ENCODE measurements around the gene AFAP1L1.

The AFAP1L1 gene

DNA sequence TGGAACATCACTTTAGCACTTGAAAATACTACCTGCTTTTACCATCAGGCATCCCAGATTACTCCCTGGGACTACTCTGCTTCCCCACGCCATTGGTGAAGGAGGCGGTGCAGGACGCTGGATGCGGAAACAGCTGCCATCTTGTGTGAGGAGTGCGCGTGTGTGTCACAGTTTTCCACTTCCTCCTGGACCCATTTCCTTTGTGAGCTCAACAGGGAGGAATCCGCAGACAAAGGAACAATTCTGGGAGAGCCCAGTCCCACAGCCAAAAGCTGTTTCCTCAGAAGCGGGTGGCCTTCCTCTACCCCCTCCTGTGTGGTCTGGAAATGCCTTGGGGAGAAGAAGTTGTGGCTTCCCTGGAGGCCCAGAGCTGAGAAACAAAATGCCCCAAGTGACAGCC lies 16.8 kb downstream of the AFAP1L1 start:
- DNase-seq, result peak; percentile 70

DNA sequence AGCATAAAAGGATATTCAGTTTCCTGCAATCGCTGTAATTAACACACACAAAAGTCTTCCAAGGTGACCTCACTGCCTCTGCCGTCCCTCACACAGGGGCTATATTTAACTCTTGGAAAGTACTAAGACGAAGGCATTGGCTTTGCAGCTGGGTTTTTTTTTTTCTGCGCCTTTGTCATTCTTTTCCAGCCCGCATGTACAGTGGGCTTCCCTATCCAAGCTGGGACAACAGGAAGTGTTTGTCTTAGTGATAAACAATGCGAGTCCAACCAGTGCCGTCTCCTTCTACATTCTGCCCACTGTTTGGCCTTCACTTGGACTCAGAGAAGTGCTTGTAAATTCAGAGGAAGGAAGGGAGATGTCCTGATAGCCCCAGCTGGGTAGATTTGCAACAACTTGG lies 17.6 kb downstream of the AFAP1L1 start:
- DNase-seq, result no peak

DNA sequence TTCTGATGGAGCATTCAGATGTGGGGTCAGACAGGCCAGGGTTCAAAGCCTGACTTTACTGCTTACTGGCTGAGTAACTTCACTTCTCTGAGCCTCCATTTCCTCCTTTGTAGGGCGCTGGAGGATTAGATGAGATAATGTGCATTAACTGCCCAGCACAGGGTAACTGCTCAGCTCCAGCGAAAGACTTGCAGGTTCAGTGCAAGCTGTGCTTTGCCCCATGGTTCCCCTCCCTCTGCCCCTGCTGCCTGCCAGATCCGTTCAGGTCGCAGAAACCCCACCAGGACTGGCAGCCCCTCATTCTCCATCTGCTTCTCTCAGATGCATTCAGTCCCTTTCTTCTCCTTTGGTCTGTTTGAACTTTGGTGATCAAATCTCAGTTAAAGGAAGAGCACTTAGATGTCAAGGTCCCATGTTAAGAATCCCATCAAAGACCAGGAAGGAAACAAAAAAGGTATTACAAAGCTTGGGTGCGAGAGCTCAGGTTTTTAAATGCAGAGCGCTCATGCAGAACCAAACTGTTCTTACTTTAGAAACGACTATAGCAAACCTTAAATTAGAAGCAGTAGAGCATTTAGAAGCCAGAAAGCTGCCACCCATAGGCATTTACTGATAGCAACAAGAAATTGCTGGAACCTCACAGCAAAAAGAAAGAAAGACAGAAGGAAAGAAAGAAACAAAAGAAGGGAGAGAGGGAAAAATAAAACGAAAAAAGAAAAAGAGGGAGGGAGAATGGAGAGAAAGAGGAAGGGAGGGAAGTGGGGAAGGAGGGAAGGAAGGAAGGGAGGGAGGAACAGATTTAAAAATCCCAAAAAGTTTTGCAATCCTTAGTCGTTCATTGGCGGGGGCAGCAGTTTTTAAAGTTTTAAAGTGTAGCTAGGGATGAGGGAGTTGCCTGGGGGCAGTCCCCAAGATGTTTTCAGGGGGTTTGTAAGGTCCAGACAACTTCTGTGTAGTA lies 23.5 kb downstream of the AFAP1L1 start:
- DNase-seq, result peak; percentile 19

DNA sequence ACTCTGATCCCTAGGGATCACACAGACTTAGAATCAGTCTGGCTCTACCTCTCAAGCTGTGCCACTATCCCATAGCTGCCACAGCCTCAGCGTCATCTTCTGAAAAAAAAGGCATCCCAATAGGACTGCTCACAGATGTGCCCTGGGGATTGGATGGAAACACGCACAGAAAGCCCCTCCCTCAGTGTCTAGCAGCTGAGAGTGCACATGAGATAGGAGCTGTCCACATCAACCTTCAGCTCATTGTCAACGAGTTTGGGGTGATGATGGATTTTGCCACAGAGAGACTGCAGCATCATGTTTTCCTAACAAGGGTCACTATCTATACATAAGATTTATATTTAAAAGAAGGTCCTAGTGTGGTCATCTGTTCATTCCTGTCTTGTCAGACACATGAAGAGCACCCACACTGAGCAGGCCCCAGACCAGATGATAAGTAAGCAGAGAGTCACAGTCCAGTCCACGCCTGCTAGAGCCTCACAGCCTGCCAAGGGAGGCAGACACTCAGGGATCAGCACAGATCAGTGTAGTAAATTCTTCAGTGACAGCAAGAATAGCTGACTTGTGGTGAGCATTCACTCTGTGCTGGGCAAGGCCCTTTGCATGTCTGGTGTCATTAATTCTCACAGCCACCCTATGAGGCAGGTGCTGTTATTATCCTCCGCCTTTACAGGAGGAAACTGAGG lies 25.8 kb downstream of the AFAP1L1 start:
- DNase-seq, result no peak

DNA sequence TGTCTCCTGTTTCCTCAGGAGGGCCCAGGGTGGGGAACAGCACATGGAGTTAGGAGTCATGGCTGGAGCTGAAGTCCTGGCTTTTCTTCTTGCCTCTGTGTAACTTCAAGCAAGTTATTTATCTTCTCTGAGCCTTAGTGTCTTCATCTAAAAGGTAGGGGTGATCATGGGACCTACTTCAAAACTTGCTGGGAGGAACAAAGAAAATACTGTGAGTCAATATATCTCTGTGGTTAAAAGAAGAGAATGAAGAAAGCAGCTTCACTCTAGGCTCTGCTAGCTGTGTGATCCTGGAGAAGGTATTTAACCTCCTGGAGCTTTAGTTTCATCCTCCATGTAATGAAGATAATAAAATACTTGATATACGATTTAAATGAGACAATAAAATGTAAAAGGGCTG lies 26.5 kb downstream of the AFAP1L1 start:
- no peak for DNase-seq

DNA sequence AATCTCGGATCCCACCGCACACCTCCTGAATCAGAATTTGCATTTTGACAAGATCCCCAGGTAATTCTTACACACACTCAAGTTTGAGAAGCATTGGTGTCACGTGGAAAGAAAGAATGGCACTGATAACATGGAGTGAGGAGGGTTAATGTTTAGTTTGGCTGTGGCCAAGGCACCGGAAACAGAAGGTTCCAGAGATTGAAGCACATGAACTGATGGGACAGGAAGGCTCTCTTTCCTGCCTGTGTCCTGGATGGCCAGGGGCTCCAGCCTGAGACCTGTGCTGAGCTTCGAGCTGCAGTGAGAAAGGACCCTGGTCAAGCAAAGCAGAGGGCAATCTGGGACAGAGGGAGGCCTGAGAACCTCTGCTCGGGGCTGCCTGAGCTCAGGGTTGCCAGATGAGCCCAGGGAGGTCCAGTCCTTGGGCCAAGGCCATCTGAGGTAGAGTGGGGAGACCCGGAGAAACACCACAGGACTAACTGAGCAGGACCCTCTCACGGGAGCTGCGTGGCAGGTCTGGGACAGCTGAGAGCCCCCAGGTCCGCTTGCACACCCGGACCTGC lies 27.3 kb downstream of the AFAP1L1 start:
- no peak for DNase-seq

DNA sequence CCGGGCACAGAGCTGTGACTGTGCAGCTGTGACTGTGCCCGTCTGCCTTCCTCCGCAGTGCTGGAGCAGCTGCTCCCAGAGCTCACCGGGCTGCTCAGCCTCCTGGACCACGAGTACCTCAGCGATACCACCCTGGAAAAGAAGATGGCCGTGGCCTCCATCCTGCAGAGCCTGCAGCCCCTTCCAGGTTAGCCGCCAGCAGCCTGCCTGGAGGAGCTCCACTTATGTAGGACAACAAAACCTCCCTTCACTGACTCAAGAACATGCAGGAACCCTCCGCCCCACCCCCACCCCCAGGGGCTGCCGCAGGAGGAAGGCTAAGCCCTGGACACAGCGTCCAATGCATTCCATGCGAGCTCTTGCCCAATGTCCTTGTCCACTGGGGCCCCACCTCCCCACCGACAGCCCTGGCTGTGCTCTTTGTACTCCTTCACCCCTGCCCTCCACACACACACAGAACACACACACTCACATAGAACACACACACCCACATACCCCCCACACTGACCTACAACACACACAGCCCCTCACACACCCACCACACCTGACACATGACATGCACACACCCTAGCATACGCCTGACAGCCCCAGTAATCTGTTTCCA lies 27.9 kb downstream of the AFAP1L1 start:
- no peak for DNase-seq

DNA sequence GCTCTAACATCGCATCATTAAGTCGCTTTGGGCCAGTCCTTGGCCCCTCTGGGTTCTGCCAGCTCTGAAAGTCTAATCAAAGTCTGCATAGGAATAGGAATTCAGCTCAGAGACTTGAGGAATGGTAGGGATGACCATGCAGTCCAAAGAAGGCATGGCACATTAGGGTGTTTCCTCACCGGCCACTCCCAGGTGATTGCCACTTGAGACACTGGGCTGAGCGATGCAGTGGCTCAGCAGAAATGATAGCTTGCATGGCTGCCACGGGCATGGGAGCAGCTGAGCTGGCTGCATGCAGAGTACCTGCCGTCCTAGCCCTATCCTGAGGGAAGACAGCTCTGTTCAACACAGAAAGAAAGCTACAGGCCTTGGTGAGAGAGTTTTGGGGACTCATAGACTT lies 28.8 kb downstream of the AFAP1L1 start:
- DNase-seq, result no peak

DNA sequence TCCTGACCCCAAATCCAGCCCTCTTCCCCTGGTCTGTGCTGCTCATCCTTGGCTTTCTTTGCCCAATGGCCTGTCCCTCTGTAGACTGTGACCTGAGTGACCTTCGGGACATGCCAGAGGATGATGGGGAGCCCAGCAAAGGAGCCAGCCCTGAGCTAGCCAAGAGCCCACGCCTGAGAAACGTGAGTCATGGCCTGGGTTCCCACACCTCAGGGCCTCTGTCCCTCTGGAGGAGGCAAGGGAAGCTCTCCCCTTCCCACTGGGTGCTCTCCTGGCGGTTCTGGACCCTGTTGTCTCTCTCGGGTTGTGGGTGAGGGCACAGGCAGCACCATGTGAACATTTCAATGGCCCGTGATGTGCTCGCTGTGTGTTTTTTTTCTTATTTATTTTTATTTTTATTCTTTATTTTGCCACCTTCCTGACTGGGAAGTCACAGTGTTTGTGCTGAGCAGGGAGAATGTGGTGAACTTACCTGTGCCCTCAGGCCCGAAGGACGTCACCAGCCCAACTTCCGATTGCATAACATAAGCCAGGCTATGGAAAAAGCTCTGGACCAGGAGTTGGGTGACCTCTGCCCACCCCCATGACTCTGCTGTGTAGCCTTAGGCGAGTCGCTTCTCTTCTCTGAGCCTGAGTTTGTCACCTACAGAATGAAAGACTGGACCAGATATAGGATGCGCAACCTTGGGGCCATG lies 29.5 kb downstream of the AFAP1L1 start:
- no peak for DNase-seq

DNA sequence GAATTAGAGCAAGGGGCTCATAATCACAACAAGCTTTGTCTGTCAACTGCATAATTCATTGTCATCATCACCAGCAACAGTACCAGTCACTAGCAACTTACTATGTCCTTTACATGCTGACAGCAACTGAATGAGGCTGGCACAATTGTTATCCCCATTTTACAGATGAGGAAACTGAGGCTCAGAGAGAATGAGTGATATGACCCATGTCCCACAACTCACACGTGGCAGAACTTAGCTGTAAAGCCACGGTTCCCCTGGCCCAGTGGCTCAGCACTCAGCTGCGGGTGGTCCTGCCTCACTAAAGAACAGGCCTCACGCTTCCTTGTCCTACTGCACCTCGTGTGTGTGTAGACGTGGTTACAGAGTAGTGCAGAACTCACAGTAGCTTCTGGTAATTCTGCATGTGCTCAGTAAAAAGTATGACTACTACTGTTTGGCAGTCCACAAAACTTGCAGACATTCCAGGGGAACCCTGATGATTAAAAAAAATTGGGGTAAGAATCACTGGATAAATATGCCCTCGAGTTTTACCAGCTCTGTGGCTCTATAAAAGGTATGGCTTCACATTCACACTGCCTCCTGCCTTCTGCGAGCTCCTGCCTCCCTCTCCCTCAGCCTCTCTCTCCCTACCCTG lies 30.2 kb downstream of the AFAP1L1 start:
- DNase-seq, result no peak

DNA sequence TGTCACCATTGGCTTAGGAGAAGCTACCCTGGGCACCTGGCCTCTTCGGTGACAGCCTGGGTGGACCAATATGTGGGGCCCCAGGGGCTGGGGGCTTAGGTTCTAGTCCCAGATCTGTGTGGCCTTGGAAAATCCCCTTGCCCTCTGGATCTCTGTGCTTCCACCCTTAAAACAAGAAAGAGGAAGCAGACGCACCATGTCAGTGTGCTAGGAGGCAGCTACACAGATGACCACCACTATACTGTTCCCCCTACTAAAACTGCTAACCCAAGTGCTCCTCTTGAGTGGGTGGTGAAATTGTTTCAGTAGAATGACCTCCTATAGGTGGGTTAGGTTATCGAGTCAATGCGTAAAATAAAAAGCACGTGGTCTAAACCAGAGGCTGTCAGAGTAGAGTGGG lies 31.0 kb downstream of the AFAP1L1 start:
- peak; percentile 26 for DNase-seq

DNA sequence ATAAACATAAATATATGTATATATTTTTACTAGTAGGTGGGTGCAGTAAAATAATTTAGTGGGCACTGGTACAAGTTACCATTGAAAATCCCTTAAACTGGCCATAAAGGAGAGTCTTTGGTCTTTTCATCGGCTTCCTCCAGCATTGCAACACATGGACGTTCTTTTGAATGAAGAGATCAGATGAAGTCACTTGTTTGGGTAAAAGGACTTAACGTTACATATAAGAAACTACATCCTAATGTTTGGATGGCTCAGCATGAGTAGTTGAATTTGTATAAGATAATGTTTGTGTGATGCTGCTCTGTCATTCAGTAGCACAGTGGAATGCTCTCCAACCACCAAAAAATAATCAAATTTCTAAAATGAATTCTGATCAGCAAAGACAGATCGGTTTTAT lies 31.6 kb downstream of the AFAP1L1 start:
- no peak for DNase-seq

DNA sequence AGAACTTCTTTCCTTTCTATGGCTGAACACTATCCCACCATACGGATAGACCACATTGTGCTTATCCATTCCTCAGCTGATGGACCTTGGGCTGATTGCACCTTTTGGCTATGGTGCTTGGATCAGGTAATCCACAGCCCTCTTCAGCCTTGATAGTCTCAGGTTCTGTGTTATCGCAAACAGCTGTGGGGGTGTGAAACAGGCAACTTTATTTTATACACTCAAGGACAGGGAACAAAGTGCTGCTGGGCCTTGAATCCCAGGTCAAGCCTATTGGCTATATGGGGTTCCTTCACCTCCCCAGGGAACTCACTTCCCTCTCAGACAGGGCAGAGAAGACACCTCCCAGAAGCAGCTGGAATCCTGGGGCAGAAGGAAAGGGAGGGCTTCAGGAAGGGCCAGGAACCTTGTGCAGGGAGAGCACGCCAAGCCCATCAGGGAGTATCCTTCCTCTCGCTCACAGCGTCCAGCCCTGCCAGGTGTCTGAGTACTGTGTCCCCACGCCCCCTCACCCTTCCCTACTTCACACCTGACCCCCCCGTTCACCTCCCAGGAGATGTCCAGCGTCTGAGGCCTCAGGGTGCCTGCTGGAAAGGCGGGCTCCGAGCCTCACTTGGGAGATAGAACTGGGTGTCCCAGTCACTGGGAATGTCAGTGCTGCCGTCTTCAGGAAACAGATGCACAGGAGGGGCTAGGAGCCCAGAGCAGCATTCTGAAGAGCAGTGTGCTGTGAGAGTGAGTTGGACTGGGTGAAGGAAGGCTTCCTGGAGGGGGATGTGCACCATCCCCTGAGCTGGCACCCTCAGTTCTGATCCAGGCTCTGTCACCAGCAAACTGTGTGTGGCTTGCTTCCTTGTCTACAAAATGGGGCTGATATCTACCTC lies 32.8 kb downstream of the AFAP1L1 start:
- DNase-seq, result no peak

DNA sequence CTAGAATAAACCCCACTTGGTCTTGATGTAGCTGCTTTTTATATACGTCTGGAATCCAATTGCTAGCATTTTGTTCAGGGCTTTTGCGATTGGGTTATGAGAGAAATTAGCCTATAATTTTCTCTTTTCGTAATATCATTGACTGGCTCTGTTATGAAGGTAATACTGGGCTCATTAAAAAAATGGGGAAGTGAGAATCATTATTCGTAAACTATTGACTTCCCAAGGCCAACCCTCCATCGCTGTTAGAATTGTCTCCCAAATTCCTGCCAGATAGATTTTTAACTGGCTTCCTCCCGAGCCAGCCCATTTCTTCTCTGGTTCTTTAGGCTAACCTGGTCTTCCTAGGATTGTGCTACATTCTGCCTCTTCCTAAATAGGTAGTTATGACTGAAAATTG lies 37.7 kb downstream of the AFAP1L1 start:
- no peak for DNase-seq

DNA sequence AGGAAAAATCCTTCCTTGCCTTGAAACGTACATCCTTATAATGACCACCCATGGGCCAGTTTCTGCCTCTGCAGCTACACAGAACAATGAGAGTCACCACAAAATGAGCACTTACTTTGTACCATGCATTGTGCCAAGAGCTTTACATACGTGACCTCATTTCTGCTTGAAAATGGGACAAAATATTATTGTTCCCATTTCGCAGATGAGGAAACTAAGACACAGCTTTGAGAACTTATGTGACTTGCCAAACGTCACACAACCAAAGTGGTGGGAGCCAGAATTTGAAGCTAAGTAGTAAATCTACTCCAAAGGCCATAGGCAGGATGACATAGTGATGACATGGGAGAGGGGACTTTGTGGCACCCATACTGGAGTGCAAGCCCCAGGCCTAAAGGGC lies 38.8 kb downstream of the AFAP1L1 start:
- DNase-seq, result no peak

DNA sequence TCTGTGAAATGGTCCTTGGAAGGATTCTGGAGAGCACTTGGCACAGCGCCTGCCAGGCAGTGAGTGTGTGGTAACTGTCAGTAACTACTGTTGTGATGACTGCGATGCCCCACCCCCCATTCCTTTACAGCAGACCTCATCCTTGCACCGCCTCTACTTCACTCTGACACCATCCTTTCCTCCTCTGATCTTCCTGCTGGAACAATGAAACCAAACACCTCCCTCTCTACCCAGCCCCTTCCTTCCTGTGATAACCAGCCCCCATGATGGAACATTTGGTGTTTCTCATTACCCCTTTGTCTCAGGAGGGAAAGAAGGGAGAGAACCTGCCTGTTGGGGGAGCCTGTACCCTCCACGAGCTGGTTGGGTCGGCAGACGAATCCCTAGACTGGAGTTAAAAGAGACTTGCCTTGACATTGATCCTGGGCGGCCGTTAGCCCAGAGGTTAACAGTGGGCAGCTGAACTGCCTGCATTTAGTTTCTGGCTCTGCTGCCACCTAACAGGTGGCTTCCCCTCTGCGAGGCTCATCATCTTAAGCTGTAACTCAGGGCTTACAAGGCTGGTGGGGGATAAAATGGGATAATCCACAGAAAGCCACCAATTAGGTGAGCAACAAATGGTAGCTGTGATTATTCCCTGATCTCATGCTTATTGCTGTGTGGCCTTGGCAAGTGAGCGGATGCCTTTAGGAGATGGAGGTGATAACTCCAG lies 39.4 kb downstream of the AFAP1L1 start:
- DNase-seq, result no peak

DNA sequence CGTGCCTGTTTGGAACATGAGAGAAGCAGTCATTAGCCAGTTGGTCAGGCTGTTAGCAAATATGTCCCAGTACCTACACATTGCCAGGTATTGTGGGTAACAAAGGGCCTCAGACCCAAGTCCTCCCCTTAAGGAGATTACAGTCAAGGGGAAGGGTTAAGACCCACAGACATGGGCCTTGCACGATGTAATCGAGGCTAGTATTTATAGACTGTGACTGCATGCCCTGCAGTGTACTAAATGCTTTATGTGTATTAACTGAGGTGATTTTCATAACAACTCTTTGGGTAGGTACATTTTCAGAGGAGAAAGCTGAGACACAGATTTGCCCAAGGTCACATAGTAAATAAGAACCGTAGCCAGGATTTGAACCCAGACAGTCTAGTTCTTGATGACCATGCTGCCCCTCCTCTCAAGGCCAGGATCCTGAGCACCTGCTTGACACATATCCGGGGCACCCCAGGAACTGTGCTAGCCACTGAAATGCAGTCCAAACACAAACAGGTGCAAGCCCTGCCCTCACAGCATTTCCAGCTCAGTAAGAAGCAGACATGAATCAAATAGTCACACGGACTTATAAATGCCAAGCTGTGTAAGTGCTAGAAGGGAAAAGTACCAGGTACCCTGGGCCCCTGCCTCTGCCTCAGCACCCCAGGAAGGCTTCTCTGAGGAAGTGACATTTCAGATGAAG lies 41.6 kb downstream of the AFAP1L1 start:
- no peak for DNase-seq

DNA sequence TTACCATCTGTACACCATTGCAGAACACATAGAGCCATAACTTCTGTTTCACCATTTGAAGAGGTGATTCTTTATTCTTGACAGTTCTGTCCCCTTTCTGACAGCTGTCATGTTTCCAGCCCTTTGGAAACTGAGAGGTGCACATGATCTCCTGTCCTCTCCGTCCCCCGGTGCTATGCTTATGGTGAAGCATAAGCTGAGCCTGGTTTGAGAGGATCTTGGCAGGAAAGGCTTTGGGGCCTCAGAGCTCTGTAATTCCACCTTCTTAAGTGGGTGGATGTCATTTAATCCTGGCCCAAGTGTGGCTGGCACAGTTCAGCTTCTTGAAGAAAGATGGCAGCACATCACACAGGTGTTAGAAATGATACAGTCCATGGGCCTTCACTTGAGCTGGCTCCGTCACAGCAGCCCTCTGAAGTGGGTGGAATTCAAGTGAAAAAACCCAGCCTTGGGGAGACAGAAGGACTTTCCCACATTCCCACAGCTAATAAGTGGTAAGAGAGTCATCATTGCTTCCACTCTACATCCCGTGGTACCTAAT lies 43.0 kb downstream of the AFAP1L1 start:
- no peak for DNase-seq

DNA sequence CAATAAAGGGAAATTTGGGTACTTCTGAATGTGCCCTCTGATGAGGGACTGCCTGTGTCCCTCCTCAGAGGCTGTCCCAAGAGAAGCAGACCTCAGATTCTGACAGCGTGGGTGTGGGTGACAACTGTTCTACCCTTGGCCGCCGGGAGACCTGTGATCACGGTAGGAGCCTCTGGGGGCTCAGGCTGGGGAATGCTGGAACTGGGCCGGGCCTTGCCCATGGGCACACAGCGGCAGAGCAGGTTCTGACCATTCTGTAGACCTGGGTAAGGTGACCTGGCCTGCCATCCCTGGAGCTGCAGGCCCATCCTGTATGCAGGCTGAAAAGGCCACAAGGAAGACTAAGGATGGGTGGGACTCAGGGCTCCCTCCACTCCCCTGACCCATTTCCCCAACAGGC lies 44.1 kb downstream of the AFAP1L1 start:
- no peak for DNase-seq
